Esophagus squamous epithelium (tissue), 4 donors: ENCODE results near the gene NFKBIB.

Experiments used
- CTCF ChIP-seq, 6 experiments: fragments of 450-650 bp in 4 of 6; fragments of 200-600 bp in 2 of 6; sonication (generic) in 2 of 6; IDR thresholded peaks; one replicate each; pipeline ENCODE4 v1.5.1; 2016 to 2019; ENCODE audit warnings: antibody characterized with exemption in 6 of 6, mild to moderate bottlenecking in 4 of 6, moderate library complexity in 4 of 6
- POLR2A ChIP-seq, 4 donors: fragments of 450-650 bp; IDR thresholded peaks; one replicate each; pipeline ENCODE4 v1.6.1; 2017; ENCODE audit warnings: antibody characterized with exemption in 4 of 4, mild to moderate bottlenecking in 4 of 4, moderate library complexity in 3 of 4

- no peak for TF ChIP-seq CTCF (IDR thresholded peaks at IDR 0.05)
- no peak for TF ChIP-seq POLR2A (IDR thresholded peaks at IDR 0.05)
These were observed 23.9 kb upstream of the NFKBIB start for GRCh38 chr19:38875656-38876395.
